HG03025 (cell line): ENCODE measurements around the gene NAMPT.

Source experiments
- ATAC-seq: cut with Tn5 transposase; IDR thresholded peaks from one replicate; pipeline ENCODE4 v1.9.1; 2021; ENCODE audit warnings: mild to moderate bottlenecking, moderate library complexity; ENCODE audit not compliant: unreplicated experiment, low FRiP score

The NAMPT gene

GRCh38 chr7:106277976-106278375 is 6.8 kb downstream of the NAMPT start:
- no peak for ATAC-seq

GRCh38 chr7:106276513-106276912 is 8.3 kb downstream of the NAMPT start:
- ATAC-seq, result no peak

GRCh38 chr7:106273009-106273668 is 11.6 kb downstream of the NAMPT start:
- ATAC-seq, result no peak

DNA sequence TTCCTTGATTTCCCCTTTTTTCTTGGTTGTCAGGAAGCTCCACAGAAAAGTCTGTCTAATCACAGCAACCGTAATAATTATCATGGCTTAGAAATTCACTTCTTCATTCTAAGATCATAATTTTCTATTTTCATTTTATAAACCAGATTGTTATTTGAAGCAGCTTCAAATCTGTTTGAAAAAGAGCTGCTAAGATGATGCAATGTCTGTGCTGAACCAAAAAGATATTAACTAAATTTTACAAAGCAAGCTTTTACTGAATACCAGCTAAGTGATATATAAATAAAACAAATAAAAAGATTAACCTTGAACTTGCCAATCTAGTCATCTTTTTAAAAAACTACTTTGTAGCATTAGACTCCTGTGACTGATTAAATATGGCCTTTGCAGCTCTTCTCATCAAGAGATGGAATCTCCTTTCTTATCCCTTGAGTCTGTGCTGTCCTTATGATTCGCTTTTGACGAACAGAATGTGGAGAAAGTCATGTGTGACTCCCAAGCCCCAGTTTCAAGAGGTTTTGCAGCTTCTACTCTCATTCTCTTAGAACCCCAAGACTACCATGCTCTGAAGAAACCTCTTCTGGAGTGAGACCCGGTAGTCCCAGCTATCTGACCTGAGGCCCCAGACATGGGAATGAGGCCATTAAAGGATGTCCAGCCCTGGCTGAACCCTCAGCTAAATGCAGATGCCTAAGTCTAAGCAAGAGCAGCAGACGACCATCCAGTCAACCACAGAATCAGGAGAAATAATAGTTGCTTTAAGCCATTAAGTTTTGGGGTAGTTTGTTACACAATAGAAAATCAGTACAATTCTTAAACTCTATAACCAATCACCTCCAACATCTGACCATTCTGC is 14.4 kb downstream of the NAMPT start:
- no peak for ATAC-seq

DNA sequence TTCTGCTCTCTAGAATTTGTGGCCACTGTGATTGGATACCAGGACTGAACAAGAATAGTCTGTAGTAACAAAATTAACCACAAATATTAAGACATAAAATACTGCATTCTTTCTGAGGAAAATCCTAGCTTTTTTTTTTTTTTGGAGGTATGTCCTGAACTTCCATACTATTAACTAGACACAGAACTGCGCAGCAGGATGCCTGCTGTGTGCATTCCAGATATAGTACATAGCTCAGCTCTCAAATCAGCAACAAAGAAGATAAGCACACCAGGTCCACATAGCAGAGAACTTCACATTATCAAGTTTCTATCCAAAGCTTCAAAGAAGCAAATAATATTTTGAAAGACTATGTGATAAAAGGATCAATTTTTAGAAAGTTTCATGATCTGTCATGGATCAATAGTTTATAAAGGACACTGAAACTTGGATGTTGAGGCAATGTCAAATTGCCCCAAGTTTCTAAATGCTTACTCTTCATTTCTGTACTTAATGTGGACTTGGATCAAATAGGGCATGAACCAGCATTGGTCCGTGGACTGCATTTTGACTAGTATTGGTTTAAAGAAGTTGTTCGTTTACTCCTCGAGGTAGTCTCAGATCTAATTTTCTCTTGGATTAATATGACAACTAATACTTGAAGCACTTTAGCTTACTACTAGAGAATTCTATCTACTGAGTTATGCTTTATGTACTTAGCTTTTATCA is 15.4 kb downstream of the NAMPT start:
- ATAC-seq, result no peak

- no peak for ATAC-seq
Measured at GRCh38 chr7:106265133-106265532, 19.6 kb downstream of the NAMPT start.

DNA sequence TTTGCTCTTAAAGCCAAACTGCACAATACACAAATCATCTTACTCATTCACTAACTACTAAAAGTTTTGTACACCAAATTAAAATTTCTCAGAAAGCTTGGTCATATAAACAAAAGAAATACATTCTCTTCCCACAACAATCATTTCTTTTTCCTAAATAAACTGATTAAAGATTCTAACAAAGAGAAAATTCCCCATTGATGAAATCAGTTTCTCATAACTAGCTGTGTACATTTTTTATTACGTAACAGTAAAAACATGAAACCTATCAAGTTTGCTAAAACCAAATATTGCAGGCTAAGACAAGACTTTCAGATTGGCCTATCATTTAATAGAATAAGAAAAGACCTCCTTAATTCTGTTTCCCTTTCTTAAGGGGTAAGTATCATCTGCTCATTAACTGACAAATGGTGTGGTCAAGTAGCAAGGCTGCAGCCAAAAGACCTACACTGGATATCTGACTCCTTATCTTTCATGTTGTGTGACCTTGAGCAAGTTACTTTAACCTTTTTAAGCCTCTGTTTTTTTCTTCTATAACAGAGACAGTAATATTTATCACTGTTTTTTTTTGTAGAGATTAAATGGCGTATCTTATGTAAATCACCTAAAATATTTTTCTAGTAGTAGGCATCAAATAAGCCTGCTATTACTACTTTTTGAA is 22.4 kb downstream of the NAMPT start:
- no peak for ATAC-seq

GRCh38 chr7:106260136-106260561 is 24.6 kb downstream of the NAMPT start:
- no peak for ATAC-seq

- no peak for ATAC-seq
Measured at GRCh38 chr7:106258789-106259188, 26.0 kb downstream of the NAMPT start.

DNA sequence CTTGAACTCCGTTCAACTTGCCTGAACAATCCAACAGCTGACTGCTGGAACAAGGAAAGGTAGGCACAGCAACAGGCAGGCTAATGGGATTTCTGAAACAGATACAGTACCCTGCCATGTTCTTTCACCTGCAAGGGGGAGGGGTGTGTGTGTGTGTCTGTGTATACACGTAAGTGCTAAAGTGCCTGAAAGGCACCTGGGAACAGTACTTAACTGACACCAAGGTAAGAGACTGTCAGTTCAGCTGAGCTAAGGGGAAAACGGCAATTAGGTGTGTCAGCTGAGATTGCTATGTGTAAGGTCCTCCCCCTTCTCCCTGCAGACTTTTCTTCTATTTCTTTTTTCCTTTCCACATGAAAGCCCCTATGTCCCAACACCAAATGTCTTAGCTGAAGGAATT is 27.0 kb downstream of the NAMPT start:
- no peak for ATAC-seq

DNA sequence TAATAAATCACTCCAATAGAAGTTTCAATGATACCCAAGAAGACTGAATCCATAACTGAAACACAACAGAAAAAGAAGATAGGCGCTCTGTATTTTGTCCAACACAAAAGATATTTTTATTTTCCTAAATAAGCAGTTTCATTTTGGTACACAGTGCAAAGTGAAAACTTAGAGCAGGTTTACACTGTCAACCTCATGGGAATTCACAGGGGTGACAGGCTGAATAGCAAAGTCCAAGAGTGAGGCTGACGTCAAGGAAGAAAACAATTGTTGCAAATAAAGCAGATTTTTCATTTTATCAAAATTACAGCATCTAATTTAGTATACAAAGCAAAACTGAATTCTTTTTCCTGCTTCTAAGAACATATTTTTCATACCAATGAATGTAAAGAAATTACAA is 28.6 kb downstream of the NAMPT start:
- no peak for ATAC-seq

- no peak for ATAC-seq
Measured at GRCh38 chr7:106255246-106255645, 29.5 kb downstream of the NAMPT start.

- no peak for ATAC-seq
Measured at GRCh38 chr7:106254525-106255116, 30.2 kb downstream of the NAMPT start.

- no peak for ATAC-seq
Measured at GRCh38 chr7:106252568-106252967, 32.2 kb downstream of the NAMPT start.

DNA sequence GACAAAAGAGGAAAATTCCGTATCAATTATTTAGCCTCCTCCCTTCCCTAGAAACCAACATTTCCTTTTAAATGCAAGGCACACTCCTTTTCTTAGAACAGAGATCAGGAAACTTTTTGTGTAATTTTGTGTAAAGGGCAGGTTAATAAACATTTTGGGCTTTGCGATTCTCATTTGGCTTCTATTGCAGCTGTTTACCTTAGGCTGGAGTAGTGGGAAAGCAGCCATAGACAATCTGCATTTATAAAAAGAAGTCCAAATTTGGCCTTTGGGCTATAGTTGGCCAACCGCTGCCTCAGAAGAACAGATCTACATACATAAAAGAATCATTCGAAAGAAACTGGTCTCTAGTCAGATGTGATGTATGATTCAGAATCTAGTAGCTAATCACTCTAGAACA is 35.3 kb downstream of the NAMPT start:
- ATAC-seq, result no peak

GRCh38 chr7:106248600-106248999 is 36.2 kb downstream of the NAMPT start:
- ATAC-seq, result no peak

DNA sequence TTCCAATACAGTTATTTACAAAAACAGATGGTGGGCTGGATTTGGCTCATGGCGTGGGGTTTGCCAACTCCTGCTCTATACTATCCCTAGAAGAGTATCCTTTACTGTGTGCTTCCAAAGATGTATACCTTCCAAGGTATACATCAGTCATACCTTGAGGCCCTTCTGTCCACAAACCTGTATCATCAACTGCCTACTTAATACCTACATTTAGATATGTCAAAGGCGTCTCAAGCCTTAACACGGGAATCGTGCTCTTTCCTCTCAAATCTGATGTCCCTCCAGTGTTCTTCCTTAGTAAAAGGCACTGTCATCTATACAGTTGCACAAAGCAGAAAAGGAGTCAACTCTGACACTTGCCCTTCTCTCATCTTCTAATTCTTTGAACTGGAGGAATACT is 36.9 kb downstream of the NAMPT start:
- no peak for ATAC-seq

DNA sequence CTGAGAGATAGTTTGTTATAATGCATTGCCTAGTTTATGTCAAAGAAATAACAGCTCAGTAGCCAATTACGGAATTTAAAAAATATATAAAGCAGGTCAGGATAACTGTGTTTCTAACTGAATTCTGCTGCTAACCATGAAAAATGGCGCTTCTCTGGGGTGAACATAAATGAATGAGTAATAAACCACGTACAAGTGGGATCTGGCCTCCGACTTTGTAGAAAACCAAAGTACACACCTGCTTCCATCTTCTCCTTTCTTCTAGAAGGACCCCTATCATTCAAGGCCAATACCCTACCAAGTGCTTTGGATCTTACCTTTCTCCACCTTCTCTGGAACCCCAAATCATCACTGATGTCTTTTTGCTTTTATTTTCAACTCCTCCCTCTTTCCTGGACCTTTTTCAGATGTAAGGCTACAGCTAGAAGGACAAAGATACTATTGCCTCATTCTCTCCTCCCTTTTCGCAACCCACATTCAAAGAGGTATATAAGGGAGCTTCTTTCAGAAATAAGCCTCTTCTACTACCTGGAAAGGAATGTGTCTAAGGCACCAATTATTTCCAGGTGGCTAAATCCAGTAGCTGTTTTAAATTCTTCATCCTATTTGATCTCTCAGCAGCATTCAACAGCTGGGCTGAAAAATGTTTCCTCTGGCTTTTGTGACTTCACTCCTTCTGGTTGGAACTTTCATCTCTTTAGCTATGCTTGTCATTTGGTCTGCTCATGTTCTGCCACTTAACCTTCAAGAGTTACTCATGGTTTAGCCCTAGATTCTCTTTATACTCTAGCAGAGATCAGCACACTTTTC is 37.7 kb downstream of the NAMPT start:
- no peak for ATAC-seq

- no peak for ATAC-seq
Measured at GRCh38 chr7:106243893-106244292, 40.9 kb downstream of the NAMPT start.

DNA sequence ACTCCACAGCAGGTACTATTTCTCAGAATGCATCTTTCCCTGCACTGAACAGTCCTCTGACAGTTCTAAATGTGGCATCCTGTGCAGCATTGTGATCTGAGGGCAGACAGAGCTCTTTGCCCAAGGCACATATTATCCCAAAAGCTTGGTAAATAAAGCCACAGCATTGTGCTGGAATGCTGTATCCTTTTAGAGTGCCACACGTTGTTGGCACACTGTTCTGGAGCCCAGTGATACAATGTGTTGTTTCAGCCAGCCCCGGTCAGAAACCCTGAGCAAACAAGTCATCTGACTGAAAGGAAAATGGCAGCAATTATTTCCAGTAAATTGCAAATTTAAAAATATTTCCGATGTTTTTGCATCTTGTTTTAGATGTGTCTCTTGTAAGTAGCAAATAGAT is 45.4 kb downstream of the NAMPT start:
- no peak for ATAC-seq
